ENCODE results near the gene ZNF296. TPM values are rescaled to one million over a fixed set of nuclear protein-coding genes. Genes with fewer than 3 reads are reported as not detected.
A peak's percentile ranks its signal among the peaks of the same experiment; 100 is the strongest.

The ZNF296 gene
- total and polyA plus RNA-seq, 2 of the 13 experiments (the other 11 are each of a cell fraction or from before 2014, with no cell fraction given), result 0.26 to 0.62 TPM

DNA sequence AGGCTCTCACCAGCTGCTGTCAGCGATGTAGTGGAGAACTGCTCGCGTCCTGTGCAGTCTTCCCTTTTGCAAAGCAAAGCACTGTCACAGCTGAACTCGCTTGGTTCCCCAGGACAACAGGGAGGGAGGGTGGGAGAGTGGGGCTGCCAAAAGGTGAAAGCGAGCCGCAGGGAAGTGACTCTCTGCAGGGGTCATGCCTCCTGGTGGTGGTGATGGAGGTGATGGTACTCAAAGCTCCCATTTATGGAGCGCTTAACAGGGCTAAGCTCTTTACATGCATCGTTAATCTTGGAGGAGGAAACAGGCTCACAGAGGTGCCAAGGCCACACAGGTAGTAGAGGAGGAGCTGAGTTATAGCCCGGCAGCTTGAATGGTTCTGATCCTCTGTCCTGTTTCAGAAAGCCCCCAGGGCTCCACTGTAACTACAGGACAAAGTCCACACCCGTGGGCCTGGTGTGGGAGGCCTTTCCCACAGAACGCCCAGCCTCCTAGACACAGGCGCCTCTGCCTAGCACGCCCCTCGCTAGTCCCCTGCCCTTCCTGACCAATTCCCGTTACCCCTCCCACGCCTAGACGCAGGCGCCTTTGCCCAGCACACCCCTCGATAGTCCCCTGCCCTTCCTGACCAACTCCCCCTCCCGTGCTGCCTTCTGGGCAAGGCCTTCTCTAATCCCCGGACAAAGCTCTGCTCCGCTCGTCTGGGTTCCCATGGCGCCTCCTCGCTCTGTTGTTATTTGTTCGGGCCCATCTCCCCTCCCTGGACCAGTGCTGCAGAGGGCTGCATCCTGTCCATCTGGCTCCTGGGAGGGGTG, 27.4 kb upstream of the ZNF296 start (continued):
- TF ChIP-seq, protein P1, sequence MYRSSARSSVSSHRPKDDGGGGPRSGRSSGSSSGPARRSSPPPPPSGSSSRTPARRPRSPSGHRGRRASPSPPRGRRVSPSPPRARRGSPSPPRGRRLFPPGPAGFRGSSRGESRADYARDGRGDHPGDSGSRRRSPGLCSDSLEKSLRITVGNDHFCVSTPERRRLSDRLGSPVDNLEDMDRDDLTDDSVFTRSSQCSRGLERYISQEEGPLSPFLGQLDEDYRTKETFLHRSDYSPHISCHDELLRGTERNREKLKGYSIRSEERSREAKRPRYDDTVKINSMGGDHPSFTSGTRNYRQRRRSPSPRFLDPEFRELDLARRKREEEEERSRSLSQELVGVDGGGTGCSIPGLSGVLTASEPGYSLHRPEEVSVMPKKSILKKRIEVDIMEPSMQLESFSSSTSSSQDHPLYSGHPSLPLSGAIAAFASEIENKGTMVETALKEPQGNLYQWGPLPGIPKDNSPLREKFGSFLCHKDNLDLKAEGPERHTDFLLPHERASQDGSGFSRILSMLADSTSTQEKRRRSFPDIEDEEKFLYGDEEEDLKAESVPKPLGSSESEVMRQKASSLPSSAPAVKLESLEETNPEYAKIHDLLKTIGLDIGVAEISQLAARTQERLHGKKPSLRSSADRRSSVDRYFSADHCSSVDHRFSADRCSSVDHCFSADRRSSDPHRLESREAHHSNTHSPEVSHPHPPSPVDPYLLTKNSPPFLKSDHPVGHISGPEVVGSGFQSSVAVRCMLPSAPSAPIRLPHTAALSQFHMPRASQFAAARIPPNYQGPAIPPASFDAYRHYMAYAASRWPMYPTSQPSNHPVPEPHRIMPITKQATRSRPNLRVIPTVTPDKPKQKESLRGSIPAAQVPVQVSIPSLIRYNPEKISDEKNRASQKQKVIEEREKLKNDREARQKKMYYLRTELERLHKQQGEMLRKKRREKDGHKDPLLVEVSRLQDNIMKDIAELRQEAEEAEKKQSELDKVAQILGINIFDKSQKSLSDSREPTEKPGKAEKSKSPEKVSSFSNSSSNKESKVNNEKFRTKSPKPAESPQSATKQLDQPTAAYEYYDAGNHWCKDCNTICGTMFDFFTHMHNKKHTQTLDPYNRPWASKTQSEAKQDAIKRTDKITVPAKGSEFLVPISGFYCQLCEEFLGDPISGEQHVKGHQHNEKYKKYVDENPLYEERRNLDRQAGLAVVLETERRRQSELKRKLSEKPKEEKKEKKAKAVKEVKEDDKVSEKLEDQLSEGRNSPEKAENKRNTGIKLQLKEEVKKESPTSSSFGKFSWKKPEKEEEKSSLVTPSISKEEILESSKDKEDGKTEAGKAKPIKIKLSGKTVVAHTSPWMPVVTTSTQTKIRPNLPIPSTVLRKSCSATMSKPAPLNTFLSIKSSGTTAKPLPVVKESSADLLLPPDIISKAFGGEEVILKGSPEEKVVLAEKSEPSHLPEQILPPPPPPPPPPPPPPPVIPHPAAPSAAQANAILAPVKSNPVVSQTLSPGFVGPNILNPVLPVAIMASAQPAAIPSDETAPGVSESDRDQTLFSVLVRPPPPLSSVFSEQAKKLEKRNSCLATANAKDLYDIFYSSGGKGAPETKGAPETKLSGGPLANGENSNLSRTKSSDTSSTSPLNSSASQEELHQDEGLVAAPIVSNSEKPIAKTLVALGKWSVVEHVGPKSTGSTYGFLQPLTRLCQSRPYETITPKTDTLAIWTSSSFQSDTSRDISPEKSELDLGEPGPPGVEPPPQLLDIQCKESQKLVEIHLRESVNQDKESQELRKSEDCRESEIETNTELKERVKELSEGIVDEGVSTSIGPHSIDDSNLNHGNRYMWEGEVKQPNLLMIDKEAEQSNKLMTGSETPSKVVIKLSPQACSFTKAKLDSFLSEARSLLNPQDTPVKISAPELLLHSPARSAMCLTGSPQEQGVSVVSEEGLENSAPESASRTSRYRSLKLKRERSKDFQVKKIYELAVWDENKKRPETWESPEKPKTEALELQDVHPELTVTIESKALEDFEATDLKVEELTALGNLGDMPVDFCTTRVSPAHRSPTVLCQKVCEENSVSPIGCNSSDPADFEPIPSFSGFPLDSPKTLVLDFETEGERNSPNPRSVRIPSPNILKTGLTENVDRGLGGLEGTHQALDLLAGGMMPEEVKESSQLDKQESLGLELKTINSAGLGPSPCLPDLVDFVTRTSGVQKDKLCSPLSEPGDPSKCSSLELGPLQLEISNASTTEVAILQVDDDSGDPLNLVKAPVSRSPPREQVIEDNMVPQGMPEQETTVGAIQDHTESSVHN (CRISPR knock-in tag; IDR thresholded peaks at IDR 0.05), result no peak
- TF ChIP-seq BORCS8-MEF2B (CRISPR knock-in tag; IDR thresholded peaks at IDR 0.05), result no peak; the same call in 1 of the 2 replicates
- TF ChIP-seq HOXD1 (CRISPR knock-in tag; IDR thresholded peaks at IDR 0.05), result no peak
- no peak for TF ChIP-seq MTF1 (CRISPR knock-in tag; IDR thresholded peaks at IDR 0.05)
- no peak for TF ChIP-seq CC2D1A (CRISPR knock-in tag; IDR thresholded peaks at IDR 0.05)
- TF ChIP-seq, protein P2, sequence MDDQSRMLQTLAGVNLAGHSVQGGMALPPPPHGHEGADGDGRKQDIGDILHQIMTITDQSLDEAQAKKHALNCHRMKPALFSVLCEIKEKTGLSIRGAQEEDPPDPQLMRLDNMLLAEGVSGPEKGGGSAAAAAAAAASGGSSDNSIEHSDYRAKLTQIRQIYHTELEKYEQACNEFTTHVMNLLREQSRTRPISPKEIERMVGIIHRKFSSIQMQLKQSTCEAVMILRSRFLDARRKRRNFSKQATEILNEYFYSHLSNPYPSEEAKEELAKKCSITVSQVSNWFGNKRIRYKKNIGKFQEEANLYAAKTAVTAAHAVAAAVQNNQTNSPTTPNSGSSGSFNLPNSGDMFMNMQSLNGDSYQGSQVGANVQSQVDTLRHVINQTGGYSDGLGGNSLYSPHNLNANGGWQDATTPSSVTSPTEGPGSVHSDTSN (CRISPR knock-in tag; IDR thresholded peaks at IDR 0.05; ENCODE audit: borderline replicate concordance), result no peak
- no peak for TF ChIP-seq SCMH1 (CRISPR knock-in tag; IDR thresholded peaks at IDR 0.05; ENCODE audit: borderline replicate concordance)
- peak; percentile 89 for TF ChIP-seq HNF4A (CRISPR knock-in tag; IDR thresholded peaks at IDR 0.05)
- TF ChIP-seq ZNF563 (CRISPR knock-in tag; IDR thresholded peaks at IDR 0.05), result no peak
- 0 out of 2 replicates have a peak, but pooled peaks have one; percentile 45 for TF ChIP-seq GFI1 (CRISPR knock-in tag; IDR thresholded peaks at IDR 0.05; ENCODE audit: borderline replicate concordance)
- peak; percentile 48; the same call in 1 of the 2 replicates for TF ChIP-seq MAZ (IDR thresholded peaks at IDR 0.05; ENCODE audit: borderline replicate concordance, low read depth, low read length)
- TF ChIP-seq MAZ (CRISPR knock-in tag; IDR thresholded peaks at IDR 0.05; ENCODE audit: low read depth), result no peak; the same call in 1 of the 2 replicates
- no peak for TF ChIP-seq TCF7L2 (IDR thresholded peaks at IDR 0.05; ENCODE audit: low read depth, low read length)
- no peak for TF ChIP-seq SIX4 (CRISPR knock-in tag; IDR thresholded peaks at IDR 0.05)
- TF ChIP-seq ZMYM3 (CRISPR knock-in tag; IDR thresholded peaks at IDR 0.05), result peak; percentile 50; the same call in 1 of the 2 replicates
